Renal cortex interstitium (tissue), 11 donors: ENCODE results near the gene MYH11. TPM values are rescaled to one million over a fixed set of nuclear protein-coding genes. Genes with fewer than 3 reads are reported as not detected.
"Not testable (repeated sequence)": the region's sequence is repeated elsewhere in the genome, so short reads cannot be mapped to it uniquely, and the experiment has no call there.

Experiments
- DNase-seq, 11 donors: peaks; one replicate each; pipeline ENCODE4 v3.0.0-alpha.2; 2013; ENCODE audit warnings: low read depth in 9 of 11, low spot score in 4 of 11; ENCODE audit errors: extremely low read depth in 1 of 11
- polyA plus RNA-seq, 3 donors: library from polyadenylated mRNA; unstranded; fragments of 120-200 nt; gene quantifications; one replicate each; pipeline ENCODE4 v1.2.1, GENCODE V29; 2013; ENCODE audit not compliant: insufficient read length in 3 of 3

The MYH11 gene
- polyA plus RNA-seq, 3 donors = 9.9 to 12.2 (median 10.7) TPM

DNA sequence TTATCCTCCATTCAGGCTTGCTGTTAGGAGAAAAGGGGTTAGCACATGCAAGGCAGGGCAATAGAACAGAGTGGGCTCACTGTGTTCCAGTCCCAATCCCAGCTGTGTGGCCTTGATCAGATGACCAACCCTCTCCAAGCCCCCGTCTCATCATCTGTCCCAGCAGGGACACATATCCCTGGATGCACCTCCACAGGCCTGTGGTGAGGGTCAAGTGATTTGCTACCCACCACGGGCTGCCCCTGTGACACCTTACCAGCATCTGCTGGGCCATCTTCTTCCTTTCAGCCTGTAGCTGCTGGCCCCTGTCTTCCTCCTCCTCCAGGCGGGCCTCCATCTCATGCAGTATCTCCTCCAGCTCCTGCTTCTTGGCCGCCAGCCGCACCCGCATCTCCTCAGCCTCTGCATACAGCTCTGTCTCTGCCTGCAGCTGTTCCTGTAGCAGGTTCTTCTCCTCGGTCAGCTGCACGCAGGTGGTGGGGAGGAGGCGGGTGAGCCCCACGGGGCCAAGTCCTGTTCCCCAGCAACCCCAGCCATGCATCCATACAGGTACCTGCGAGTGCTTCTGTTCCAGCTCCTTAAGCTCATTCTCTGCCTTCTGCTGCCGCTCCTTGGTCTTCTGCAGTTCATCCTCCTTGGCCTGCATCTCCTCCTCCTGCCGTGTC, 115.5 kb downstream of the MYH11 start:
- DNase-seq = no peak

GRCh38 chr16:15739950-15740349, 116.9 kb downstream of the MYH11 start:
- DNase-seq = no peak

DNA sequence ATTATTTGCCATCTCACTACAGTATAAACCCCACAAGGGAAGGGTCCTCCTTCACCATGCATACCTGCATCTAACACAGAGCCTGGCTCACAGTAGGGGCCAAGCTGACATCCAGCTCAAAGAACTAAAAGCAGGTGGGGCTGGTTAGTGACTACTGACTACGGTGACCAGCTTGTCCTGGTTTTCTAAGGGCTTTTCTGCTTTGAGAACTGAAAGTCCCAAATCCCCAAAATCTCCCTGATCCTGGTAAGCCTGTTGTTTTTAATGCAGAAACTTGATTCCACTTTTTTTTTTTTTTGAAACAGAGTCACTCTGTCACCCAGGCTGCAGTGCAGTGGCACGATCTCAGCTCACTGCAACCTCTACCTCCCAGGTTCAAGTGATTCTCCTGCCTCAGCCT, 117.4 kb downstream of the MYH11 start:
- no peak for DNase-seq

- DNase-seq = no peak
Observed at GRCh38 chr16:15737140-15737644, 119.6 kb downstream of the MYH11 start.

DNA sequence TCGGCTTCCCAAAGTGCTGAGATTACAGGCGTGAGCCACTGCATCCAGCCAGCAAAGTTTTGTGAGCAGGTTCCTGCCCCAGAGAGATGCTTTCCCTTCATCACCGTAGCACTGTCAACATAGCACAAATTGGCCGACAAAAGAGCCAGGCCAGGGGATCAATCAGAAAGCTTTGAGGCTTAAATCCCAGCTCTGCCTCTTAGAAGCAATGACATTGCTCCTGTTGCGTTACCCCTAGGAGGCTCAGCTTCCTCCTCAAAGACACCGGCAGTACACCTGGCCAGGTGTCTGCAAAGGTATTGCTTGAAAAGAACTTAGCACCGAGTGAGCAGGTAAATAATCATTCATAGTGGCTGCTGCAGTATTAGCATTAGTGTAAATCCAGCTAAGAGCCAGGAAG, 120.3 kb downstream of the MYH11 start:
- no peak for DNase-seq

DNA sequence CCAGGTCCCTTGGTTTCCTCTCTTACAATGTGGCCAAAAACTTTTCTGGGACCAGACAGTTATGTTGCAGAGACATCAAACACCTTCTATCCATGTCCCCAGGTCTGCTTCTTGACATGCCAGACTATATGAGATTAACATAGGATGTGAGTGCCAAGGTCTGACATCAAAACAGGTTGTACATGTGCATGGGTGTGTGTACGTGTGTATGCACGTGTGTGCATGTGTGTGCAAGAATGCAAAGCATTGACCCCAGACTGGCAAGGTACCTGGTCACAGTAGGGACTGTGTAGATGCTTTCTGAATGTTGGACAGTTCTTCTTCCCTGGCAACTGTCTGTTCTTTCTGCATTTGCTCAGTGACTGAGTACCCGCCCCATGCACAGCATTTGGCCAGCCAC, 121.2 kb downstream of the MYH11 start:
- DNase-seq = no peak

- no peak for DNase-seq
Observed at GRCh38 chr16:15732416-15732815, 124.4 kb downstream of the MYH11 start.

DNA sequence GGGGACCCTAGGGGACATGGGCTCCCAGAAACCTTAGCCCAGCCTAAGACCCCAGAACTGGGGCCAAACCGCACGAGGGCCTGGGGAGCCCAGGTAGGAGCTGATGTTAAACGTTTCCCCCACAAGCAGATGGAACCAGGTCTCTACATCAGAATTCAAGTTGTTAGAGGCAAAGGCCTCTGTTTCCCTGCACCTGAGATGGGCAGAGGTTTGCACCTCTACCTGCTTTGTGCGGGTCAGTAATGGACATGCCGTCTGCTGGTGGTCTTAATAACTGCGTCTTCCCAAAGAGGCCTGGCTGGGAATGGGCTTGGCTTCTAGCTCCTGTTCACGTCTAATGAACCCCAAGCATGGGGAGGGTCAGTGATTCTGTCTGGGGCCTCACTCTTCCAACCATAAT, 127.7 kb downstream of the MYH11 start:
- no peak for DNase-seq

DNA sequence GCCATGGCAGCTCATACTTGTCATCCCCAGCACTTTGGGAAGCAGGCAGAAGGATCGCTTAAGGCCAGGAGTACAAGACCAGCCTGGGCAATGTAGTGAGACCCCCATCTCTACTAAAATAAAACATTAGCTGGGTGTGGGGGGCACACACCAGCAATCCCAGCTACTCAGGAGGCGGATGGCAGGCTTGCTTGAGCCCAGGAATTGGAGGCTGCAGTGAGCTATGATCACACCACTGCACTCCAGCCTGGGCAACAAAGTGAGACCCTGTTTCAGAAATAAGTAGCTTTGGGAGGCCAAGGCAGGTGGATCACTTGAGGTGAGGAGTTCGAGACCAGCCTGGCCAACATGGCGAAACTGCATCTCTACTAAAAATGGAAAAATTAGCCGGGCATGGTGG, 129.1 kb downstream of the MYH11 start:
- DNase-seq = not testable (repeated sequence)

- DNase-seq = no peak
Observed at GRCh38 chr16:15726715-15727114, 130.1 kb downstream of the MYH11 start.

DNA sequence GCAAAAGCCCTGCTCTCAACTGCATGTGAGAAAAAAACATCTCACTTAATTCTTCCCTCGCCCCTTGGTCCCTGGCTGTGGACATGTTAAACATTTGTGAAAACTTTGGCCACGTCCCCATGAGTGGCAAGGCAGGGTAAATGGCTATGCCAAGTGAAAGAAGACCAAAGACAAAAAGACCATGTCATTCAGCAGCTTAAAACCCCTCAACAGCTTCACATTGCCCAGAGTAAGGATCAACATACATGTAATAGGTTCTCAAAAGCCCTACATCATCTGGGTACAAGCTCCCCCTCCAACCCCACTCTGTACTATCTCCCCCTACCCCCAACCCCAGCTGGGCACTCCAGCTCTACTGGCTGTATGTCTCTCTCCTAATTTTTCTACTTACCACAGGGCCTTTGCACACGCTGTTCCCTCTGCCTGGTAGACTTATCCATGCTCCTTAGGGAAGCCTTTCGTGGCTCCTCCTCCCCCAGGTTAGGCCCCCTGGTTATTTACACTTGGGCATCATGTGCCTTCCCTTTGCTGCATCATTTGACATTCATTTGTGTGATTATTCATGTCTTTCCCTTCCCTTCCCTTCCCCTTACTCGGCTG, 131.1 kb downstream of the MYH11 start:
- DNase-seq = no peak

- no peak for DNase-seq
Observed at GRCh38 chr16:15723808-15724207, 133.0 kb downstream of the MYH11 start.

GRCh38 chr16:15721018-15721417, 135.8 kb downstream of the MYH11 start:
- DNase-seq = no peak

DNA sequence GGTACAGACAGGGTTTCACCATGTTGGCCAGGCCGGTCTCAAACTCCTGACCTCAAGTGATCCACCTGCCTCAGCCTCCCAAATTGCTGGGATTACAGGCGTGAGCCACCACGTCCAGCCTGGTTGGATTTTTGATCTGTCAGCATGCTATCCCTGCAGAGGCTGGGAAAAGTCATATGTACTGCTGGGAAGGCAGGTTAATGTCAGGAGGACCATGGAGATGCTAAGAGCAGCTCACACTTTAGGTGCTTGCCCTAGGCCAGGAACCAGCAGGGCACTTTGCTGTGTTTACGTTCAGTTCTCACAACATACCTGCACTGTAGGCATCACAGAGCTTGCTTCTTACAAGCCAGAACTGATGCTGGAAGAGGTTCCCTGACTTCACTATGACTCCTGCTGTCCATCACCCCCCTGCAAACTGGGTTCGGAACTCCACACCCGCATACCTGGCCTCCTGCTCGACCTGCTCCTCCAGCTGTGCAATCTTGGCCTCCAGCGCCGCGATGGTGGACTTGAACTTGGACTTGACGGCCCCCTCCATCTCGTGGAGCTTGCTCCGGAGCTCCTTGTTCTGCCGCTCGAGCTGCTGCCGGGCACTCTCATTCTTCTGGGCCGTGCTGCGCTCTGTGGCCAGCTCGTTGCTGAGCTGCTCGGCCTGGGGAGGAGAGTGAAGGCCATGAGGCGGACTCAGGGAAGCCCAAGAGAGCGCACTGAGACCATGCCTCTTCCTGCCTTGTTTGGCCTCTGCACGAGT, 140.0 kb downstream of the MYH11 start:
- DNase-seq = no peak

DNA sequence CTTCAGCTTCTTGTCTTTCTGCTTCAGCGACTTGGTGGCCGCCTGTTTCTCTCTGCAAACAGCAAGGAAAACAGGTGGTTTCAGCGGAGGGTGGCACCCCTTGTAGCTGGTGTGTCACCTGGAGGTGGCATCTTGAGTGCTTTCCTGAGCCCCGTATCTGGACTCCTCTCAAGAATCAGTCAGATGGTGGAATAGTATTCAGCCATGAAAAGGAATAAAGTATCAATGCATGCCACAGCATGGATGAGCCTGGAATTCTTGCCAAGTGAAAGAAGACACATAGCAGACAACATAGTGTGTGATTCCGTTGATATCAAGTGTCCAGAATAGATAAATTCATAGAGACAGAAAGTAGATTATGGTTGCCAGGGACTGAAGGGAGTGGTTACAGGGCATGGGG, 141.6 kb downstream of the MYH11 start:
- DNase-seq = no peak

DNA sequence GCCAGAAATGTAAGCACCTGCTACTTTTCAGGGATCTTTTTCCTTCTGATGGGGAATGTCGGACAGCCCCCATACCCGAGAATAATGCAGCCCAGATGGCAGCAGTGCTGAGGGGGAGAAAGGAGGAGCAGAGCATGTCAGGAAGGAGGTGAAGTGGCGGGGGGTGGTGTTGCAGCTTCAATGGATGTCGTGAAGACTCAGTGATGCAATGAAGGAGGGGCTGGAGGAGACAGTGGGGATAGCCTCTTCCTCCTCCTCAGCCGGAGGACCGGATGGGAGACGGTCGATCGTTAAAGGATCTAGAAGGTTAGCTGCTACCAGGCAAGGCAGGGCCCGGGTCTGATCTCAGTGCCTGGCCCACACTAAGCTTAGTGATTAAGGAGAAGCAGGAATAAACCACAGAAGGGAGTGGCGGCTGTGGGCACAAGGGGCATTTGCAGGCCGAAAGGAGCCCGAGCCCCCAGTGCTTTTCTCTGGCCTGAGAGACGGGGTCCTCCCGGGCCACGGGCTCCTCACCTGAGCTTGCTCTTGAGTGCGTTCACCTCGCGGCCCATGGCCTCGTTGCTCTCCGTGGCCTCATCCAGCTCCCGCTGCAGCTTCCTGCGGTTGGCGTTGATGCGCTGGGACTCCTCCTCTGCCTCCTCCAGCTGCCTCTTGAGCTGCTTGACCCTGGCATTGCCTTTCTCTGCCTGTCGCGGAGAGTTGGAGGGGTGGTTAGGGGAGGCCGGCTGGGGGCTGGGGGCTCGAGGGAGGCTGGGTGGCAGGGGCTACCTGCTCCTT, 142.2 kb downstream of the MYH11 start:
- DNase-seq = no peak

DNA sequence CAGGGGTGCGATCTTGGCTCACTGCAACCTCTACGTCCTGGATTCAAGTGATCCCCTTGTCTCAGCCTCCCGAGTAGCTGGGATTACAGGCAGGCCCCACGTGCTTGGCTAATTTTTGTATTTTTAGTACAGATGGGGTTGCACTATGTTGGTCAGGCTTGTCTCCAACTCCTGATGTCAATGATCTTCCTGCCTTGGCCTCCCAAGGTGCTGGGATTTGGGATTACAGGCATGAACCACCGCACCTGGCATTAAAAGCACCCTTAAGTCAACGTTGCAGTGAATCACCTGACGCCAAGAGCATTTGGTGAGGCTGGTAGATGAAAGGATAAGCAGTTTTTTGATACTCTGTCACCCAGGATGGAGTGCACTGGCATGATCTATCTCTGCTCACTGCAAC, 147.8 kb downstream of the MYH11 start:
- DNase-seq = no peak

DNA sequence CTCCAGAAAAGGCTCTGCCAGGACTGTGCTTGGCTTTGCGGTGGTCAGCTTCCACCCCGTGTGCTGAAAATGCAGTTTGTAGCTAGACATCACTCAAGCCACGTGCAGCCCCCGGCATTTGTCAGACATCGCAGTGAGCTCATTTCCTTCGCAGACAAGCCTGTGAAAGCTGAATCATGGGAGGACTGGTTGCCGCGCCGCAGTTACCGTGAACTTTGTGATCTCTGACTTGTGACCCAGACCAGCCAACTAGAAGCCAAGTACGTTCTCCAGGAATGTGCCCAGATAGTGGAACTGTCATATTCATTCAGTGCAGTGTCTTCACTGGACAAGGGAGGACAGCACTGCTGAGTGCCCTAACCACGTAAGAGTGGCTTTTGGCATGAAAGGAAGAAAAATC, 148.7 kb downstream of the MYH11 start:
- DNase-seq = no peak

- no peak for DNase-seq
Observed at GRCh38 chr16:15707332-15707731, 149.5 kb downstream of the MYH11 start.
